Activated CD4-positive, alpha-beta T cell treated with anti-CD3 and anti-CD28 coated beads, Interleukin-2, amount 50 U/mL, for 1 hour (primary cell): Measurements from ENCODE around the gene PLD2.
"Not testable (repeated sequence)": the region's sequence is repeated elsewhere in the genome, so short reads cannot be mapped to it uniquely, and the experiment has no call there.

ENCODE experiments used
- DNase-seq: peaks from one replicate; pipeline ENCODE4 v3.0.0-alpha.2; 2020

PLD2 gene

GRCh38 chr17:4834681-4835020, 27.7 kb downstream of the PLD2 start:
- DNase-seq = no peak

- DNase-seq = no peak
These were observed 29.3 kb downstream of the PLD2 start for GRCh38 chr17:4836221-4836620.

- no peak for DNase-seq
These were observed 30.7 kb downstream of the PLD2 start for GRCh38 chr17:4837471-4838308.

- no peak for DNase-seq
These were observed 31.4 kb downstream of the PLD2 start for GRCh38 chr17:4838309-4838785.

- DNase-seq = no peak
These were observed 32.3 kb downstream of the PLD2 start for GRCh38 chr17:4839221-4839620.

- no peak for DNase-seq
These were observed 33.3 kb downstream of the PLD2 start for GRCh38 chr17:4839965-4840892.

GRCh38 chr17:4840893-4841242, 33.9 kb downstream of the PLD2 start:
- no peak for DNase-seq

- DNase-seq = no peak
These were observed 35.4 kb downstream of the PLD2 start for GRCh38 chr17:4842376-4842775.

- DNase-seq = no peak
These were observed 36.5 kb downstream of the PLD2 start for GRCh38 chr17:4843321-4844000.

GRCh38 chr17:4845118-4845517, 38.2 kb downstream of the PLD2 start:
- no peak for DNase-seq

GRCh38 chr17:4846635-4847390, 39.9 kb downstream of the PLD2 start:
- DNase-seq = no peak

- no peak for DNase-seq
These were observed 42.1 kb downstream of the PLD2 start for GRCh38 chr17:4849011-4849536.

- no peak for DNase-seq
These were observed 43.3 kb downstream of the PLD2 start for GRCh38 chr17:4850246-4850645.

- no peak for DNase-seq
These were observed 44.1 kb downstream of the PLD2 start for GRCh38 chr17:4851084-4851483.

GRCh38 chr17:4852567-4853207, 45.7 kb downstream of the PLD2 start:
- no peak for DNase-seq

- DNase-seq = no peak
These were observed 46.3 kb downstream of the PLD2 start for GRCh38 chr17:4853208-4853671.

GRCh38 chr17:4854111-4854681, 47.2 kb downstream of the PLD2 start:
- no peak for DNase-seq

GRCh38 chr17:4856271-4856936, 49.5 kb downstream of the PLD2 start:
- no peak for DNase-seq

GRCh38 chr17:4856937-4857314, 50.0 kb downstream of the PLD2 start:
- DNase-seq = no peak

GRCh38 chr17:4857347-4857746, 50.4 kb downstream of the PLD2 start:
- not testable (repeated sequence) for DNase-seq
